CD4-positive, alpha-beta memory T cell (primary cell): ENCODE results near the gene GPR65. TPM values are rescaled to one million over a fixed set of nuclear protein-coding genes. Genes with fewer than 3 reads are reported as not detected.

ENCODE experiments used
- CTCF ChIA-PET: fragments of 350-600 bp; sonication (Branson Sonifier 250); formaldehyde crosslinking; loops from one replicate; lab custom pipeline; 2021; ENCODE audit warnings: inconsistent platforms; ENCODE audit not compliant: partially characterized antibody; lab: Charles Lee
- POLR2A ChIA-PET: fragments of 350-600 bp; sonication (Branson Sonifier 250); formaldehyde crosslinking; loops from one replicate; lab custom pipeline; 2021; ENCODE audit not compliant: partially characterized antibody; lab: Charles Lee
- DNase-seq, 5 donors: peaks; one replicate each; pipeline versions ENCODE4 v3.0.0 to v3.0.0-alpha.2; 2020 to 2022; ENCODE audit warnings: mixed read lengths in 1 of 5
- H3K27ac ChIP-seq: one replicate; pipeline ENCODE4 v1.7.0; 2013; ENCODE audit warnings: low read depth, low read length
- H3K27me3 ChIP-seq: 2 replicates; pipeline ENCODE4 v1.7.0; 2013; ENCODE audit warnings: mild to moderate bottlenecking, low read length, moderate library complexity; ENCODE audit not compliant: insufficient read depth
- H3K36me3 ChIP-seq: 2 replicates; pipeline ENCODE4 v1.7.0; 2013; ENCODE audit warnings: mild to moderate bottlenecking, low read length, moderate library complexity; ENCODE audit not compliant: insufficient read depth
- H3K4me1 ChIP-seq: 2 replicates; pipeline ENCODE4 v1.7.0; 2013; ENCODE audit warnings: mild to moderate bottlenecking, low read length, moderate library complexity; ENCODE audit not compliant: insufficient read depth
- H3K4me3 ChIP-seq, 2 donors: one replicate each; pipeline ENCODE4 v1.7.0; 2013; ENCODE audit warnings: low read length in 2 of 2, mild to moderate bottlenecking in 1 of 2
- H3K9me3 ChIP-seq, 2 donors: one replicate each; pipeline ENCODE4 v1.7.0; 2013; ENCODE audit warnings: low read length in 2 of 2, control low read depth in 1 of 2; ENCODE audit not compliant: control insufficient read depth in 1 of 2
- H3K27ac Mint-ChIP-seq, 7 donors: one replicate each; pipeline ENCODE4 v1.8.0; 2020 to 2021; ENCODE audit warnings: mixed read lengths in 7 of 7, mild to moderate bottlenecking in 6 of 7, inconsistent platforms in 3 of 7, moderate library complexity in 3 of 7
- H3K27me3 Mint-ChIP-seq, 2 donors: one replicate each; pipeline ENCODE4 v1.8.0; 2020 to 2021; ENCODE audit warnings: mixed read lengths in 2 of 2
- H3K36me3 Mint-ChIP-seq, 2 donors: one replicate each; pipeline ENCODE4 v1.8.0; 2020 to 2021; ENCODE audit warnings: mixed read lengths in 2 of 2, inconsistent platforms in 1 of 2, mild to moderate bottlenecking in 1 of 2
- H3K4me1 Mint-ChIP-seq, 4 donors: one replicate each; pipeline ENCODE4 v1.8.0; 2020 to 2021; ENCODE audit warnings: mixed read lengths in 4 of 4, mild to moderate bottlenecking in 1 of 4
- H3K4me3 Mint-ChIP-seq, 8 donors: one replicate each; pipeline ENCODE4 v1.8.0; 2020 to 2021; ENCODE audit warnings: mixed read lengths in 8 of 8, mild to moderate bottlenecking in 7 of 8, moderate library complexity in 6 of 8, inconsistent platforms in 3 of 8
- H3K9me3 Mint-ChIP-seq, 8 donors: one replicate each; pipeline ENCODE4 v1.8.0; 2020 to 2021; ENCODE audit warnings: mixed read lengths in 8 of 8, mild to moderate bottlenecking in 5 of 8, inconsistent platforms in 3 of 8, moderate library complexity in 1 of 8
- intact Hi-C: fragments of 100-400 bp; cut with micrococcal nuclease; formaldehyde crosslinking; loops from one replicate; pipeline ENCODE4 v1.15.1; 2023
- polyA plus RNA-seq, 2 donors: library from polyadenylated mRNA; unstranded; fragments of 300-500 nt; fragmentation: Illumina TruSeq; gene quantifications; one replicate each; pipeline ENCODE4 v1.2.3, GENCODE V29; 2021
- total RNA-seq, 2 experiments: library from RNA; stranded (reverse); gene quantifications; one replicate each; pipeline ENCODE4 v1.2.3, GENCODE V29; 2021

Gene GPR65
- total and polyA plus RNA-seq, 4 experiments from 2014 or later, result 14.2 to 35.0 (median 20.8) TPM

GRCh38 chr14:88008039-88008742 is 3.3 kb downstream of the GPR65 start:
- H3K4me1 ChIP-seq, result peaks cover 61% of the 10 kb centered on the region
- CTCF ChIA-PET, result interaction anchor here (1.1 to 2.2 kb wide), 3 partner anchors 11 to 161 kb away, joined by 3 to 8 read pairs (median 7); partner anchors contain the start of gene GALC

GRCh38 chr14:88009486-88009885 is 4.6 kb downstream of the GPR65 start:
- Mint-ChIP-seq H3K4me3 (peak overlapping the region; percentile 51 to 90 (median 80)), H3K27ac (peak overlapping the region; percentile 67 to 99 (median 94)), H3K27me3 (no peaks in the 10 kb centered on the region), H3K4me1 (peaks cover 55 to 85% (median 65%) of the 10 kb centered on the region in 4 donors), H3K36me3 (peaks cover 40 to 59% of the 10 kb centered on the region in 2 donors), H3K9me3 (no peaks in the 10 kb centered on the region)
- peak overlapping the region; percentile 49 for H3K27ac ChIP-seq
- H3K36me3 ChIP-seq, result peaks cover 12% of the 10 kb centered on the region
- DNase-seq, result no peak
- no peaks in the 10 kb centered on the region for H3K9me3 ChIP-seq
- no peaks in the 10 kb centered on the region for H3K27me3 ChIP-seq
- CTCF ChIA-PET, result interaction anchor here (0.9 to 1.7 kb wide), 6 partner anchors 10 to 180 kb away, joined by 3 to 8 read pairs (median 3); no protein-coding TSS in a partner anchor
- intact Hi-C loops, result loop anchor here (5.0 kb wide), 1 partner anchor 548 kb away; the partner anchor contains the start of gene PTPN21
- POLR2A ChIA-PET, result interaction anchor here (0.7 to 2.4 kb wide), 3 partner anchors 15 to 17 kb away, joined by 5 to 13 read pairs (median 8); partner anchors contain the start of gene GALC
- no peak overlapping the region for H3K4me3 ChIP-seq
- peaks cover 68% of the 10 kb centered on the region for H3K4me1 ChIP-seq

More at GRCh38 chr14:88008039-88008742, 3.3 kb downstream of the GPR65 start:
- Mint-ChIP-seq H3K4me1 (peaks cover 51 to 80% (median 60%) of the 10 kb centered on the region in 4 donors), H3K9me3 (no peaks in the 10 kb centered on the region), H3K27ac (peak overlapping the region; percentile 67 to 99 (median 94)), H3K36me3 (peaks cover 34 to 53% of the 10 kb centered on the region in 2 donors), H3K4me3 (peak overlapping the region; percentile 51 to 90 (median 82)), H3K27me3 (no peaks in the 10 kb centered on the region)
- POLR2A ChIA-PET, result interaction anchor here (2.0 to 4.4 kb wide), 3 partner anchors 16 to 56 kb away, joined by 8 to 41 read pairs (median 13); partner anchors contain the start of gene GALC
- peak overlapping the region; percentile 49 for H3K27ac ChIP-seq
- H3K36me3 ChIP-seq, result peaks cover 12% of the 10 kb centered on the region
- no peak overlapping the region for H3K4me3 ChIP-seq
- H3K27me3 ChIP-seq, result no peaks in the 10 kb centered on the region
- no peaks in the 10 kb centered on the region for H3K9me3 ChIP-seq
- intact Hi-C loops, result loop anchor here (5.0 kb wide), 1 partner anchor 549 kb away; the partner anchor contains the start of gene PTPN21
- no peak for DNase-seq

- POLR2A ChIA-PET, result interaction anchor here (2.4 kb wide), 1 partner anchor 16 kb away, joined by 8 read pairs; no protein-coding TSS in a partner anchor
- Mint-ChIP-seq H3K36me3 (peaks cover 42 to 59% of the 10 kb centered on the region in 2 donors), H3K27me3 (no peaks in the 10 kb centered on the region), H3K4me3 (peak overlapping the region in 6 of 8 donors; percentile 45 to 81 (median 66)), H3K4me1 (peaks cover 52 to 78% (median 62%) of the 10 kb centered on the region in 4 donors), H3K9me3 (no peaks in the 10 kb centered on the region), H3K27ac (peak overlapping the region; percentile 49 to 94 (median 66))
- H3K27me3 ChIP-seq, result no peaks in the 10 kb centered on the region
- H3K9me3 ChIP-seq, result no peaks in the 10 kb centered on the region
- no peak for DNase-seq
- CTCF ChIA-PET, result no interaction called here
- H3K4me1 ChIP-seq, result peaks cover 67% of the 10 kb centered on the region
- no peak overlapping the region for H3K4me3 ChIP-seq
- H3K27ac ChIP-seq, result peak overlapping the region; percentile 8
- peaks cover 12% of the 10 kb centered on the region for H3K36me3 ChIP-seq
- intact Hi-C loops, result no loop called here
These were observed 5.4 kb downstream of the GPR65 start for GRCh38 chr14:88010331-88010730.

GRCh38 chr14:88012495-88012894 is 7.6 kb downstream of the GPR65 start:
- Mint-ChIP-seq H3K27me3 (no peaks in the 10 kb centered on the region), H3K27ac (peak overlapping the region in 6 of 7 donors; percentile 22 to 71 (median 40)), H3K4me3 (peak overlapping the region in 5 of 8 donors; percentile 7 to 52 (median 32)), H3K9me3 (no peaks in the 10 kb centered on the region), H3K4me1 (peaks cover 52 to 82% (median 65%) of the 10 kb centered on the region in 4 donors), H3K36me3 (peaks cover 60 to 64% of the 10 kb centered on the region in 2 donors)
- POLR2A ChIA-PET, result interaction anchor here (1.5 kb wide), 1 partner anchor 20 kb away, joined by 6 read pairs; the partner anchor contains the start of gene GALC
- Histone ChIP-seq H3K4me3 (no peak overlapping the region), H3K9me3 (no peaks in the 10 kb centered on the region), H3K27me3 (no peaks in the 10 kb centered on the region), H3K27ac (no peak overlapping the region), H3K4me1 (peaks cover 64% of the 10 kb centered on the region), H3K36me3 (peaks cover 12% of the 10 kb centered on the region)
- no peak for DNase-seq
- CTCF ChIA-PET, result interaction anchor here (0.7 to 7.4 kb wide), 4 partner anchors 17 to 157 kb away, joined by 3 to 58 read pairs (median 34); partner anchors contain the start of gene GALC
- intact Hi-C loops, result no loop called here

GRCh38 chr14:88013750-88014349 is 8.9 kb downstream of the GPR65 start:
- Histone ChIP-seq H3K4me3 (no peak overlapping the region), H3K27ac (no peak overlapping the region), H3K27me3 (no peaks in the 10 kb centered on the region), H3K9me3 (no peaks in the 10 kb centered on the region), H3K4me1 (peaks cover 59% of the 10 kb centered on the region), H3K36me3 (peaks cover 12% of the 10 kb centered on the region)
- DNase-seq, result peak in 4 of 5 donors; percentile 29 to 46 (median 38)
- peaks cover 60 to 62% of the 10 kb centered on the region in 2 donors for H3K36me3 Mint-ChIP-seq
- intact Hi-C loops, result loop anchor here (1.0 kb wide), 1 partner anchor 154 kb away; no protein-coding TSS in a partner anchor
- H3K9me3 Mint-ChIP-seq, result no peaks in the 10 kb centered on the region
- CTCF ChIA-PET, result interaction anchor here (0.7 to 7.4 kb wide), 18 partner anchors 8 to 480 kb away, joined by 3 to 58 read pairs (median 4); partner anchors contain the start of gene GALC
- no peaks in the 10 kb centered on the region for H3K27me3 Mint-ChIP-seq
- H3K27ac Mint-ChIP-seq, result peak overlapping the region; percentile 9 to 91 (median 65)
- H3K4me1 Mint-ChIP-seq, result peaks cover 49 to 77% (median 64%) of the 10 kb centered on the region in 4 donors
- POLR2A ChIA-PET, result interaction anchor here (1.1 to 2.6 kb wide), 3 partner anchors 13 to 155 kb away, joined by 5 to 16 read pairs (median 6); partner anchors contain the start of gene GALC
- peak overlapping the region in 6 of 8 donors; percentile 3 to 69 (median 44) for H3K4me3 Mint-ChIP-seq

GRCh38 chr14:88016768-88017167 is 11.8 kb downstream of the GPR65 start:
- Histone ChIP-seq H3K27ac (no peak overlapping the region), H3K4me3 (no peak overlapping the region), H3K36me3 (peaks cover under 1% of the 10 kb centered on the region), H3K9me3 (no peaks in the 10 kb centered on the region), H3K27me3 (no peaks in the 10 kb centered on the region), H3K4me1 (peaks cover 42% of the 10 kb centered on the region)
- Mint-ChIP-seq H3K4me1 (peaks cover 36 to 68% (median 54%) of the 10 kb centered on the region in 4 donors), H3K9me3 (peaks cover 0 to 4% (median 0%) of the 10 kb centered on the region in 8 donors), H3K4me3 (no peak overlapping the region), H3K36me3 (peaks cover 37 to 44% of the 10 kb centered on the region in 2 donors), H3K27ac (peak overlapping the region in 3 of 7 donors; percentile 7 to 57 (median 49)), H3K27me3 (no peaks in the 10 kb centered on the region)
- ChIA-PET CTCF (interaction anchor here (1.1 to 7.4 kb wide), 3 partner anchors 33 to 152 kb away, joined by 4 to 52 read pairs (median 21); no protein-coding TSS in a partner anchor), POLR2A (interaction anchor here (1.0 to 2.0 kb wide), 7 partner anchors 10 to 65 kb away, joined by 3 to 8 read pairs (median 4); partner anchors contain the start of gene GALC)
- DNase-seq, result no peak
- intact Hi-C loops, result no loop called here
